GM19455 (cell line): ENCODE data around the gene DDX1.
A peak's percentile ranks its signal among the peaks of the same experiment; 100 is the strongest.

ENCODE experiments used
- ATAC-seq: cut with Tn5 transposase; IDR thresholded peaks from one replicate; pipeline ENCODE4 v1.9.1; 2021; ENCODE audit not compliant: unreplicated experiment

The DDX1 gene

DNA sequence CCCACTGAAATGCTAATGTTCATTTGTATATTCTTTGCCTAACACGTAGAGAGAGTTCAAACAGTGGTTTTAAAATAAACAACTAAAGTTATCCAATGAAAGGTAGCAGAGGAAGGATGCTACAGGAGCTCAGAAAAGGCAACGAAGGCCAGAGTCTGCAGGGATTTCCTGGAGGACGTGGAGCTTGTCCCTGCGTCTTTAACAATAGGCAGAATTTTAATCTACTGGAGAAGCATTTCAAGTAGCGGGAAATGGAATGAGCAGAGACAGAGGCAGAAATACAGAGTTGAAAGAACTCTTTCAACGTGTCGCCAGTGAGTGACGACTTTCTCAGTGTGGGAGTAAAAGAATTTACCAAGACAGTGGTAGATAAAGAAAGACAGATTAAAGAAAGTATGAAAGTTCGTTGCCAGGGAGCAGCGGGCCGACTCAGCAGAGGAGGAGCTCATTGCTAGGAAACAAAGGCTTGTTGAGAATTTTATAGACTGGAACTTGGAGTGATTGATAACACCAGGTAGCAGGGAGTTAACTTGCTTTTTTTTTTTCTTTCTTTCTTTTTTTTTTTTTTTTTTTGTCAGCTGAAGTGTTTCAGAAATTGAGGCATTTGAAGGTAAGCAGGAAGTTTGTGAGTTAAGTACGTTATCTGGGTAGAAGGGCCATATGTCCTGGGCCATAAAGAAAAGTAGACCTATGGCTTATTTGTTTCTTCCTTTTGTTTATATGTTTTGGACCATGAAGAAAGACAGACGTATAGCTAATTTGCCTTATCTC lies 29.9 kb upstream of the DDX1 start:
- peak; percentile 35 for ATAC-seq

DNA sequence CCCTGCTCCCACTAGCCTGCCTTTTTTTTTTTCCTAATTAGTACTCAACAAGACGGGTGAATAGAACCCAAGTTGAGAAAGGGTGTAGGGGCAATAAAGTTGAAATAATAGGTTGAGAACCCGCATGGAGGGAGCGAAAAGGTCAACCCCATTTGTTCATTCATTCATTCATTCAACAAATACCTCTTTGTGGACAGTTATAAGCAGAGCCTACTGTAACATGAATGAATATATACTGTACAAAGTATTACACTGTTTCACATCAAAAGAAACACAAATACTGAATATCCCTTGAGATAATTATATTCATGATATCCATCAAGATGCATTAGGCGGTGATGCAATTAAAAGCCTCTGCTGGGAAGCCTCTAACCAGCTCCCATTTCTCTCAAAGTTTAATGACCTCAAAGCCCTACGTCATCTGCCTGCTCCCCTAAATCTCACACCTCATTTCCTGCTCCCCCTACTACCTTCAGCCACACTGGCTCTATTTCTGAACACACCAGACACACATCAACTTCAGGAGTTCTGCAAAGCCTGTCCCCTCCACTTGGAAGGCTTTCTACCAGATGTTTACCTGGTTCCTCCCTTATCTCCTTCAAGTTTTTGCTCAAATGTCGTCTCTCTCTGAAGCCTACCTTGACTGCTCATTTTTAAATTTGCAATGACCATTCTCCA lies 29.2 kb upstream of the DDX1 start:
- no peak for ATAC-seq

DNA sequence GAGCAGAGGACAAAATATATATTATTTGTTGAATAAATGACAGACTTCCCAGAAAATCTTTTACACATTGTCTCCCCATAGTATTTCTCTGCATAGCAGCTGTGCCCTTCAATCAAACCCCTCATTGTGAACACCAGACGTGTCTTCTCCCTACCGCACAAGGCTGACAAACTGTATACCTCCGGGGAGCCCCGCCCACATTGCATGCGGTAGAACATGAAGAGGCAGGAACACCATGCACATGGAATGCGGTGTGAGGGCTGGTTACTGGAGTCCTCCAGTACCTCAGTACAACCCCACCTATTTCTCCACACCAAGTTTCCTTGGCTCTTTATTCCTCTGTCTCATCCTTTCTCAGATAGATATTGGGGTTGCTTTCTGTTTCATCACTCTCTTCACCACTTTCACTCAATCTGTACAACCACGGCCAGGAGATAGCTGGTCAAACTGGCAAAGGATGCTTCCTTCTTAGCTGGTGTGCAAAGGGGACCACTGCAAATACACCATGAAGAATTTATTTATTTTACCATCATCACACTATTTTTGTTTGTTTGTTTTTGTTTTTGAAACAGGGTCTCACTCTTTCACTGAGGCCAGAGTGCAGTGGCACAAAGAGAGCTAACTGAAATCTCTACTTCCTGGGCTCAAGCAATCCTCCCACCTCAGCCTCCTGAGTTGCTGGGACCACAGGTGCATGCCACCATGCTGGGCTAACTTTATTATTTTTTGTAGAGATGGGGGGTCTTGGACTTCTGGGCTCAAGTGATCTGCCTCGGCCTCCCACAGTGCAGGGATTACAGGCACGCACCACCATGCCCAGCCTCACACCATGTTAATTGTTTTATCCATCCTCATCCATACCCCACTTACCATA lies 28.2 kb upstream of the DDX1 start:
- ATAC-seq, result no peak

DNA sequence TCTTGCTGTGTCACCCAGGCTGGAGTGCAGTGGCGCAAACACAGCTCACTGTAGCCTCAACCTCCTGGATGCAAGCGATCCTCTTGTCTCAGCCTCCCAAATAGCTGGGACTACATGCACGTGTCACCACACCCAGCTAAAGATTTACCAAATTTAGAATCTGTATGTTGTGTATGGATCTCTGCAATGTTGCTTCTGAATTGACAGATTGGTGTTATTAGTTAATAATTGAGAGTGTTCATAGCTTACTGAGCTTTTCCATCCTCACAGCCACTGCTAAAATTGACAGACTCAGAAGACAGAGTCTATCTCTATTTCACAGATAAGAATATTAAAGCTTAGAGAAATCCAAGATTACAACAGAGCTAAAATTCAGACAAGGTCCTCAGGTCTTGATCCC lies 26.3 kb upstream of the DDX1 start:
- no peak for ATAC-seq

DNA sequence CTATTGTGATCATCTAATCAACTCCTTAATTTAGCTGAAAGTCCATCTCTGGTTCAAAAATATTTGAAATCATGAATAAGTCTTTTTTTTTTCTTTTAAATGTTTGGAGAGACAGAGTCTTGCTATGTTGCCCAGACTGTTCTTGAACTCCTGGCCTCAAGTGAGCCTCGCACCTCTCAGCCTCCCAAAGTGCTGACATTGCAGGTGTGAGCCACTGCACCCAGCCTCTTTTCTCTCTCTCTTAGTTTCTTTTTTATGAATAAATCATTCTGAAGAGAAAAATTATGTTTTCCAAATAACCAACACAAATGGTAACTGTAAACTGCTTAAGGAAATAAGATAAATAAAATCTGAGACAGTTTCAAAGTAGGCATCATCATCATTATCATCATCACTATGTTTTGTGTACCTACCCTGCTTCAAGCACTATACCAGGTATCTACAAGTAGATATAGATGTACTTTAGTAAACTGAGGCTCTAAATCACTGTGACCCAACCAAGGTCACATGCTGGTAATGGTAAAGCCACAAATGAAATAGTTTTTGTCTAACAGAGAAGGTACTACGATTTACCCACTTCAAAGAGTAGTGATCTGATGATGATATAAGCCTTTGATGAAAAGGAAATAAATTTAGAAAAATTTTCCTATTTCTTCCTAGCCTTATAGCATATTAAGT lies 25.5 kb upstream of the DDX1 start:
- no peak for ATAC-seq

DNA sequence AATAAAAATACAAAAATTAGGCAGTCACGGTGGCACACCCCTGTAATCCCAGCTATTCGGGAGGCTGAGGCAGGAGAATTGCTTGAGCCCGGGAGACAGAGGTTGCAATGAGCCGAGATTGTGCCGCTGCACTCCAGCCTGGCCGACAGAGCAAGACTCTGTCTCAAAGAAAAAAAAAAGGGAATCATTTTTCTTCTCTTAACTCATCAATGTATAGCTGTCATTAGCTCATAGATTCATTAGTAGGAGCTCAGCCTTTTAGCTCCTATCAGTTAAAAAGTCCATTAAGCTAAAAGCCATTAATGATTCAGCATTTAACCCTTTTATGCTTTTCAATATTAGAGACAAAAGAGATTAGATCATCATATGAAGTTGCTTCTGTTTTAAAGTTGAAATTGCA lies 24.8 kb upstream of the DDX1 start:
- ATAC-seq, result no peak

DNA sequence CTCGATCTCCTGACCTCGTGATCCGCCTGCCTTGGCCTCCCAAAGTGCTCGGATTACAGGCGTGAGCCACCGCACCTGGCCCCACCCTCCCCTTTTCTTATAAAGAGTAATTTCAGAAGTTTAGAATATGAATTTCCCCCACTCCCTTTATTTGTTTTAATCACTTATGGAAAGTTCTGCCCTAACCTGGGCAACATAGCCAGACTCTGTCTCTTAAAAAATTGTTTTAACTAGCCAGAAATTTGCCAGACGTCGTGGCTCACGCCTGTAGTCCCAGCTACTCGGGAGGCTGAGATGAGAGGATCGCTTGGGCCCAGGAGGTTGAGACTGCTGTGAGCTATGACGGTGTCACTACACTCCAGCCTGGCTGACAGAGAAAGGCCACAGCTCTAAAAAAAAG lies 22.8 kb upstream of the DDX1 start:
- ATAC-seq, result no peak

DNA sequence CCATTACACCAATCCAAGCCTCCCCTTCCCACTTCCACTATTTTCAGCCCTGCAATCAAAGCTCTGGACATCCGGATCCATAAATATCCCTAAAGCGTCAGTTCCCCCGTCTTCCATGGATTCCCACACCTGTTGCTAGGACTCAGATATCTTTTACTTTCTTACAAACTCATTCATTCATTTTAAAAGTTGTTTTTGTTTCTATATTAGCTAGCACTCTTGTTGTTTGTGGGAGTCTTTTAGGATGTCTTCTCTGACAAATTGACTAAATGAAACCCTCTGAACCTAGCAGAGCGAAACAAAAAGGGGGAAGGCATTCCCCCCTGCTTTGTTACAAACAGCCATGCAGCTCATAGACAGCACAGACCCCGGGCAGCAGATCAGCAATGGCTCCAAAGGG lies 21.6 kb upstream of the DDX1 start:
- ATAC-seq, result no peak

DNA sequence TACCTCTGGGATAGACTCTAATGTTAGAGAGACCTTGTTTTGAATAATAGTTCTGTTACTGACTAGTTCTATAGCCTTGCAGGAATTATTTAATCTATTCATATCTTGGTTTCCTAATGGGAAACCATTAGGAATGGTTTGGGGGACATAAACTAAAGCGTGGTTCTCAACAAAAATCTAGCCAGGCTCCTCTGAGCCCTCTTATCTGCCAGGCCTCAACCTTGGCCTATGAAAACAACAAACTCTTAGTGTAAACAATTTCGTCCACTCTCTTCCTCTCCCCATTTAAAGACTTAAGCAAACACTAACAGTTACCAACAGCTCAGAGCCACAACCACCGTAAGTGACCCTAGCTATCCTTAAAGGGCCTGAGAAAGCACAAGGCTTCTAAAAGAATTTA lies 19.9 kb upstream of the DDX1 start:
- ATAC-seq, result no peak

DNA sequence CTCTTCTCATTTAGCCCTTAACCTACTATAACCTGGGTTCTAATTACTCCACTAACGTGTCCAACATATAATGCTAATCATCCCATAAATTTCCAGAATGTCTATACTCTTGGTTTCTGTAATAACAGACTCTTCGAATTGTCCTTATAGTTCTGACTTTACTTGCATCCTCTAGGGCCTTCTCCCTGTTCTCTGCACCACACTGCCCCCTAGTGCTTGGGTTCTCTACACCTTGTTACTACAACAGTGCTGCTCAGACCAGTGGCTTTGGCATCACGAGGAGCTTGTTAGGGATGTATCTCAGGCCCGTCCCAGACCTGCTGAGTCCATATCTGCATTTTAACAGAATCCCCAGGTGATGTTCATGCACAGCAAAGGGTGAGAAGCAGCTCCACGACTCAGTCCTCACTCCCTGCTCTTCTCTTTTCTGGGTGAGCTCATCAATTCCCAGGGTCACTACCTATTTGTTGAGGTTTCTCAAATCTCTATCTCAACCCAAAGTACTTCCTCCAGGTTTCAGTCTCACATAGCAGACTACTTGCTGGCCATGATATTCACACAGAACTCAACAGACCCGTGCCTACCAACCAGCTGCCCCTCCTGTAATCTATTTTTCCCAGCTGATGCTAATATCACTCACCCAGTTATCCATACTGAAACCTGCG lies 14.5 kb upstream of the DDX1 start:
- ATAC-seq, result peak; percentile 94

DNA sequence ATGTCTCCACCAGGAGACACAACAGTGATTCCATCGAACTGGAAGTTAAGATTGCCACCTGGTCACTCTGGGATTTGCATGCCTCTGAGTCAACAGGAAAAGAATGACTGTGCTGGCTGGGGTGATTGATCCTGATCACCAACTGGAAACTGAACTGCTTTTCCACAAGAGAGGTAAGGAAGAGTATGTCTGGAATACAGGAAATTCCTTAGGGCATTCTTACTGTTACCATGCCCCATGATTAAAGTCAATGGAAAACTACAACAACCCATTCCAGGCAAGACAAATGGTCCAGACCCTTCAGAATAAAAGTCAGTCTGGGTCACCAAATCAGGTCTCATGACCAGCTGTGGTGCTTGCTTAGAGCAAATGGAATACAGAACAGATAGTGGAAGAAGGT lies 12.0 kb upstream of the DDX1 start:
- no peak for ATAC-seq

DNA sequence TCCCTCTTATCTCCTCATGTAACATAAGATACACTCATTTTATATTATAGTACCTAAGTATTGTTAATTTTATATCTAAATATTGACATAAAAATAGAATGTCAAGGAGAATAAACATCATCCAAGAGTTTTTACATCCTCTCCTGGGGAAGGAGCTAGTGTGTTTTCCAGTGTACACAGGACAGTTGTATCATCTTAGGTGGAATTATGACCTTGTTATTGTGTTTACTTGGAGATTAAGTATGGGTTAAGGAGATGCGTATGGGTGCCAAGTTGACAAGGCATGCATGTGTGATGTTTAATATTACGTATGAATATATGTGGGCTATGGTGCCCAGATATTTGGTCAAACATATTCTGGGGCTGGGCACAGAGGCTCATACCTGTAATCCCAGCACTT lies 11.2 kb upstream of the DDX1 start:
- no peak for ATAC-seq

DNA sequence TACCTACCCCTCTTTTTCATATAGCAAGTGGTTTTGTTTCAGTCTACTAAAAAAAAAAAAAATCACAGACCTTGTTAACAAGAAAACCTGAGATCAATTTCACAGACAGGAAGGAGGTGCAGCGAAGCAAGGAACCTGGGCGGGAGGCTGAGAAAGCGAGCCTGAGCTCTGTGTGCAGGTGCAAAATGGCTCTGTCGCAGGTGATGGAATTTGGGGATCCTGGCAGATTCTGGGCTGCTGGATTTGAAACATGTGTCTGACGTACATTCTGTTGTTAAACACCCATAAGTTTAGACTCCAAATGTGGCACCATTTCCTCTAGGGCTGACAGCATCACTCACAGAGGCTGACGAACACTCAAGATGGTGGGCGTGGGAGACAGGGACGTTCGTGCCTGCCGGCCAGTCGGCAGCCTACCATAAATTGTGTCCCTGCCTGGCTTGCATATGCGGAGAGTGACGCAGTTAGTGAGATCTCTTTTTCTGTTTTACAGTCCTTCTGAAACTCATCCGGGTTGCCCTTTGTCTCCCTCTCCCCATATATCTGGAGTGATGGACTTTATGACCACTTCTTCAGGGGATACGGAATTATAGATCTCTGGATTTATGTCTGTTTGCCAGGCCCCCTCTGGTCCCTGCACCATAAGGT lies 8.8 kb upstream of the DDX1 start:
- no peak for ATAC-seq

DNA sequence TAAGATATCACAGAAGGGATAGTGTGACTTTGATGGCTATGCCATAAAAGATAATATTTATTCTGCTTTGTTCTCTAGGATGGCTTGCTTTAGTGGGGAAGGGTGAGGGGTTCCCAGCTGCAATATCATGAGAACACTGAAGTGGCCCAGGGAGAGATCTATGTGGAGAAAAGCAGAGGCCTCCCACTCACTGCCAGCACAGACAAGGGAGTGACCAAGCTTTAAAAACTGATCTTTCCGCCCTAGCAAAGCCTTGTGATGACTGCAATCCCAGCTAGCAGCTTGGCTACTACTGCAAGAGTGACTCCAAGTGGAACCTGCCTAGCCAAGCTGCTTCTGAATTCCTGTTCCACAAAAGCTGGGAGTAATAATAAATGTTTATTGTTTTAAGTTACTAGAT lies 7.8 kb upstream of the DDX1 start:
- no peak for ATAC-seq

DNA sequence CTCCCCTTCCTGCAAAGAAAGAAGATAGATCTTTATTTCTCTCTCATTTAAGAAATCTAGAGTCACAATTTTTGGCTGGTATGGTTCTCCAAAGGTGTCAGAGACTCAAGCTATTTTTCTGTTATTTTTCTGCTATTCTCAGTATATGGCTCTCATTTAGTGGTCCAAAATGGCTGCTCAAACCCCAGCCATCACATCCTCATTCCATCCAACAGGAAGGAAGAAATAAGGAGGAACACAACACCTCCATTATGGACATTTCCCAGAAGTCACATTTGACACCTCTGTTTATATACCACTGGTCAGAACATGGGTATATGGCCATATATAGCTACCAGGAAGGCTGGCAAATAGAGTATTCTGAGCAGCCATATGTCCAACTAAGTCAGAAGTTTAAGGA lies 7.4 kb upstream of the DDX1 start:
- ATAC-seq, result no peak

DNA sequence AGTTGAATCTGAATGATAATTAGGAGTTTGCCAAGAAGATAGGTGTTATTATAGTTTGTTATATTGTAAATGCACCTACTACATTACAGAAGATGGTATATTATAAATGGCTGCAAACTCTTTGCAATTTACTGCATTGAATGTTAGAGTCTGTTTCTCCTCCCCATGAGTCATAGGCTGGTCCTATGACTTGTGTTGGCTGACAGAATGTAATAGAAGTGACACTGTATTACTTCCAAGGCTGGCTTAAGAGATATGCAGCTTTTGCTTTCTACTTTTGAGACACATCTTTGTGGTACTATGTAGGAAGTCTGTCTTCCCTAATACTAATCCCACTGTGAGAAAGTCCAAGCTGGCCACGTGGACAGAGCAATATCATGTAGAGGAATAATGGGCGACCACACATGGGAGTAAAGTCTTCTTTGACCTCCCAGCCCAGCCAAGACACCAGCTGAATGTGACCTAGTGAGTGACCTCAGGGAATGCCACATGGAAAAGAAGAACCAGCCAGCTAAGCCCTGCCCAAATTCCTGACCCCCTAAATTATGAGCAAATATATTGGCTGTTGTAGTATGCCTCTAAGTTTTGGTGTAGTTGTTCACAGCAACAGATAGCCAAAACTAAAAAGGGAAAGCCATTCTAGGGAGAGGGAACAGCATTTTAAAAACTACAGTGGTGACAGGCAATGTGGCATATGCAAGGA lies 6.8 kb upstream of the DDX1 start:
- no peak for ATAC-seq

DNA sequence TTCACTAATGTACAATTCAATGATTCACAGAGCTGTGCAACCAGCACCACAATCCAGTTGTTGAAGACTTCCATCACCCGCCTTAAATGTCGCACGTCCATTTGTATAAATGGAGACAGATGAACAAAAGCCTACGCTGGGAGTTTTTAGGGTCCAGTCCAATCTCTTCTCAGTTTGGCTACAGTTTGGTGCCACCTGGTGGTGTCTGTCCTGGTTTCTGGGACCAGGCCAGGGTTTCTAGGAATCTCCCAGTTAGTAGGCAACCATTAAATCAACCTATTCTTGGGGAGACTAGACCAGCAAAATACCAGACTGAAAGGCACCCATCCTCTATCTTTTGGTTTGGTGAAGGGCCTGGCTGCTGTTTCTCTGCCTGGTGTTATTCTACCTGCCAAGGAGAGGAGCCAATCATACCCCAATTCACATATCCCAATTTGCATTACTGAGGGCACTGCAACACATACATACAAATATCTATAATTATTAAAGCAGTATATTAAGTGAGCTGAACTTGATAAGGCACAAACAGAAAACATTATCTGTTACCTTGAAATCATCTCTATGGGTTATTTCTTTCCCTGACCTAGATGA lies 3.2 kb upstream of the DDX1 start:
- no peak for ATAC-seq

DNA sequence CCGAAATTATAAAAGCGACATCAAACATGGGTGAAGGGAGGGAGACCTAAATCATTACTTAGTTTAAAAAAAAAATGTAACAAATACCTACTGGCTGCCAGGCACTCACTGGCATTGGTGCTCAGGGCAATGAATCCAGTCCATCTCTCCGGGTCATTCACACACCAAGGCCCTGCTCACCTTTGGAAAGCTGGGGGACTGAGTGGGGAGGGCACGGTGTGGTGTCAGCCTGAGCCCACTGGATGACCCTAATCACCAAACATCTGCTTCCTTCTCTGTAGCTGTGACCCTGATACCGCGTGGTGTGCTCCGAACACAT lies 336 bp upstream of the DDX1 start:
- no peak for ATAC-seq

DNA sequence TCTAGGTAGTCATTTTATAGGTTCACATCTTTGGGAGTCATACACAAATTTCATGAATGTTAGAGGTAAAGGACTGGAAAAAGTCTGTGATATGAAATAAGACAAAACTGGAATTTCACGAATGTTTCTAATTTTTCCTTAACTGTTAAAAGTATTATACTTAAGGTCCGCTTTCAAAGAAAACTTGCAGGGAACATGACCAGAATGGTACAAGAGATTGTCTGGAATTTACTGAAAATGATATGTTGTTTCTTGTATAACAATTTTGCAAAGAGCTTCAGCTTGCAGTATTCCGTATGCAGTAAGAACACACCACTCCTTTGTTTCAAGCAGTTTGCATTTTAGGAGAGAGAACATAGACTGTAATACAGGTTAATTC lies 1.6 kb downstream of the DDX1 start:
- ATAC-seq, result no peak
